ENCODE results near the gene REC8. TPM values are rescaled to one million over a fixed set of nuclear protein-coding genes. Genes with fewer than 3 reads are reported as not detected.

REC8 gene
- total RNA-seq, 2 experiments from 2014 or later: 55.1 to 60.7 TPM

GRCh38 chr14:24144451-24144850 is 27.4 kb upstream of the REC8 start:
- Mint-ChIP-seq H3K36me3 (peaks cover 41% of the 10 kb centered on the region), H3K27ac (peak overlapping the region; percentile 44), H3K4me3 (peak overlapping the region; percentile 56), H3K9me3 (no peaks in the 10 kb centered on the region), H3K4me1 (peaks cover 51% of the 10 kb centered on the region), H3K27me3 (no peaks in the 10 kb centered on the region)
- POLR2A ChIA-PET: interaction anchor here (1.0 to 14.1 kb wide), 4 partner anchors 8 to 21 kb away, joined by 4 to 347 read pairs (median 18); partner anchors contain the start of genes IRF9 and PSME1
- no peak for ATAC-seq (ENCODE audit: low read depth)
- no peak for DNase-seq

- H3K36me3 Mint-ChIP-seq: peaks cover 40% of the 10 kb centered on the region
- ATAC-seq (ENCODE audit: low read depth) (no peak), DNase-seq (no peak)
- H3K4me1 Mint-ChIP-seq: peaks cover 53% of the 10 kb centered on the region
- H3K27ac Mint-ChIP-seq: peak overlapping the region; percentile 96
- peak overlapping the region; percentile 94 for H3K4me3 Mint-ChIP-seq
- no peaks in the 10 kb centered on the region for H3K9me3 Mint-ChIP-seq
- H3K27me3 Mint-ChIP-seq: no peaks in the 10 kb centered on the region
- POLR2A ChIA-PET: interaction anchor here (2.3 to 14.1 kb wide), 10 partner anchors 8 to 97 kb away, joined by 9 to 347 read pairs (median 21); partner anchors contain the start of genes DCAF11, IRF9, NRL and PCK2
Observed at GRCh38 chr14:24145219-24145618, 26.7 kb upstream of the REC8 start.

GRCh38 chr14:24145690-24146452 is 26.0 kb upstream of the REC8 start:
- Mint-ChIP-seq H3K9me3 (no peaks in the 10 kb centered on the region), H3K27ac (peak overlapping the region; percentile 96), H3K36me3 (peaks cover 40% of the 10 kb centered on the region), H3K4me3 (peak overlapping the region; percentile 94), H3K4me1 (peaks cover 56% of the 10 kb centered on the region), H3K27me3 (no peaks in the 10 kb centered on the region)
- POLR2A ChIA-PET: interaction anchor here (0.5 to 14.1 kb wide), 16 partner anchors 9 to 284 kb away, joined by 3 to 347 read pairs (median 10); partner anchors contain the start of genes CBLN3, CHMP4A, DCAF11 and IRF9
- ATAC-seq (ENCODE audit: low read depth): no peak
- no peak for DNase-seq

GRCh38 chr14:24146453-24146977 is 25.4 kb upstream of the REC8 start, which contains the start of gene PSME2:
Gene PSME2, minus strand, starts transcription at chr14:24146610. Its CDS starts 29 bp downstream, at chr14:24146581.
- H3K36me3 Mint-ChIP-seq: peaks cover 42% of the 10 kb centered on the region
- ATAC-seq (ENCODE audit: low read depth) (peak; percentile 69), DNase-seq (peak; percentile 90)
- no peaks in the 10 kb centered on the region for H3K27me3 Mint-ChIP-seq
- no peaks in the 10 kb centered on the region for H3K9me3 Mint-ChIP-seq
- peak within 1 kb of the TSS; percentile 96 for H3K27ac Mint-ChIP-seq
- peak within 1 kb of the TSS; percentile 94 for H3K4me3 Mint-ChIP-seq
- POLR2A ChIA-PET: interaction anchor here (0.8 to 14.1 kb wide), 21 partner anchors 10 to 283 kb away, joined by 3 to 347 read pairs (median 10); partner anchors contain the start of genes CBLN3, CHMP4A, DCAF11 and IPO4
- H3K4me1 Mint-ChIP-seq: peaks cover 56% of the 10 kb centered on the region

GRCh38 chr14:24146978-24147760 is 24.7 kb upstream of the REC8 start, which contains the start of gene RNF31:
Gene RNF31, plus strand, starts transcription at chr14:24147498. Its CDS starts 201 bp downstream, at chr14:24147699.
- Mint-ChIP-seq H3K9me3 (no peaks in the 10 kb centered on the region), H3K4me1 (peaks cover 54% of the 10 kb centered on the region), H3K27ac (peak within 1 kb of the TSS; percentile 96), H3K36me3 (peaks cover 44% of the 10 kb centered on the region), H3K27me3 (no peaks in the 10 kb centered on the region), H3K4me3 (peak within 1 kb of the TSS; percentile 94)
- ATAC-seq (ENCODE audit: low read depth): peak; percentile 82
- peak; percentile 95 for DNase-seq
- POLR2A ChIA-PET: interaction anchor here (0.8 to 14.1 kb wide), 24 partner anchors 9 to 283 kb away, joined by 3 to 347 read pairs (median 8); partner anchors contain the start of genes CBLN3, CHMP4A, DCAF11 and IPO4

- Mint-ChIP-seq H3K36me3 (peaks cover 44% of the 10 kb centered on the region), H3K4me1 (peaks cover 51% of the 10 kb centered on the region), H3K9me3 (no peaks in the 10 kb centered on the region), H3K27ac (peak overlapping the region; percentile 91), H3K4me3 (peak overlapping the region; percentile 94), H3K27me3 (no peaks in the 10 kb centered on the region)
- no peak for ATAC-seq (ENCODE audit: low read depth)
- no peak for DNase-seq
- POLR2A ChIA-PET: interaction anchor here (0.9 to 14.1 kb wide), 15 partner anchors 9 to 123 kb away, joined by 3 to 347 read pairs (median 11); partner anchors contain the start of genes DCAF11, IPO4, IRF9 and MDP1
Observed at GRCh38 chr14:24147761-24148428, 24.0 kb upstream of the REC8 start.

- Mint-ChIP-seq H3K4me1 (peaks cover 37% of the 10 kb centered on the region), H3K27me3 (no peaks in the 10 kb centered on the region), H3K4me3 (peak overlapping the region; percentile 94), H3K9me3 (no peaks in the 10 kb centered on the region), H3K36me3 (peaks cover 36% of the 10 kb centered on the region), H3K27ac (peak overlapping the region; percentile 91)
- DNase-seq (no peak), ATAC-seq (ENCODE audit: low read depth) (no peak)
- POLR2A ChIA-PET: interaction anchor here (0.6 to 14.1 kb wide), 8 partner anchors 9 to 54 kb away, joined by 3 to 347 read pairs (median 24); partner anchors contain the start of genes DCAF11, EMC9, IRF9 and NRL
Observed at GRCh38 chr14:24149302-24149969, 22.4 kb upstream of the REC8 start.

GRCh38 chr14:24150061-24150460 is 21.8 kb upstream of the REC8 start:
- ATAC-seq (ENCODE audit: low read depth) (no peak), DNase-seq (no peak)
- H3K4me3 Mint-ChIP-seq: no peak overlapping the region
- H3K36me3 Mint-ChIP-seq: peaks cover 39% of the 10 kb centered on the region
- no peaks in the 10 kb centered on the region for H3K27me3 Mint-ChIP-seq
- H3K4me1 Mint-ChIP-seq: peaks cover 37% of the 10 kb centered on the region
- POLR2A ChIA-PET: interaction anchor here (0.6 to 14.1 kb wide), 5 partner anchors 9 to 36 kb away, joined by 3 to 347 read pairs (median 6); partner anchors contain the start of genes DCAF11, EMC9, IRF9 and NRL
- no peak overlapping the region for H3K27ac Mint-ChIP-seq
- no peaks in the 10 kb centered on the region for H3K9me3 Mint-ChIP-seq

GRCh38 chr14:24150567-24150966 is 21.3 kb upstream of the REC8 start:
- Mint-ChIP-seq H3K36me3 (peaks cover 38% of the 10 kb centered on the region), H3K27me3 (no peaks in the 10 kb centered on the region), H3K4me3 (no peak overlapping the region), H3K4me1 (peaks cover 32% of the 10 kb centered on the region), H3K27ac (peak overlapping the region; percentile 75), H3K9me3 (no peaks in the 10 kb centered on the region)
- DNase-seq: no peak
- POLR2A ChIA-PET: interaction anchor here (0.7 to 14.1 kb wide), 5 partner anchors 10 to 227 kb away, joined by 3 to 347 read pairs (median 6); partner anchors contain the start of genes DCAF11, EMC9, IRF9 and NRL
- no peak for ATAC-seq (ENCODE audit: low read depth)

GRCh38 chr14:24150993-24151392 is 20.9 kb upstream of the REC8 start:
- no peaks in the 10 kb centered on the region for H3K27me3 Mint-ChIP-seq
- DNase-seq (no peak), ATAC-seq (ENCODE audit: low read depth) (no peak)
- no peak overlapping the region for H3K4me3 Mint-ChIP-seq
- H3K27ac Mint-ChIP-seq: no peak overlapping the region
- POLR2A ChIA-PET: interaction anchor here (0.7 to 14.1 kb wide), 7 partner anchors 10 to 279 kb away, joined by 3 to 347 read pairs (median 3); partner anchors contain the start of genes CBLN3, DCAF11, EMC9 and IRF9
- H3K9me3 Mint-ChIP-seq: no peaks in the 10 kb centered on the region
- H3K4me1 Mint-ChIP-seq: peaks cover 29% of the 10 kb centered on the region
- peaks cover 41% of the 10 kb centered on the region for H3K36me3 Mint-ChIP-seq

- peaks cover 41% of the 10 kb centered on the region for H3K36me3 Mint-ChIP-seq
- peak overlapping the region; percentile 56 for H3K27ac Mint-ChIP-seq
Observed at GRCh38 chr14:24151404-24152080, 20.3 kb upstream of the REC8 start.

More at GRCh38 chr14:24151404-24152080, 20.3 kb upstream of the REC8 start:
- ATAC-seq (ENCODE audit: low read depth) (no peak), DNase-seq (no peak)
- no peak overlapping the region for H3K4me3 Mint-ChIP-seq
- POLR2A ChIA-PET: interaction anchor here (0.8 to 14.1 kb wide), 6 partner anchors 10 to 278 kb away, joined by 3 to 347 read pairs (median 3); partner anchors contain the start of genes CBLN3, DCAF11, EMC9 and IRF9
- H3K27me3 Mint-ChIP-seq: no peaks in the 10 kb centered on the region
- peaks cover 29% of the 10 kb centered on the region for H3K4me1 Mint-ChIP-seq
- no peaks in the 10 kb centered on the region for H3K9me3 Mint-ChIP-seq

Data from activated naive CD8-positive, alpha-beta T cell treated with anti-CD3 and anti-CD28 coated beads, Interleukin-2, amount 10 ng/mL, durations not matched to agents 7 days and 5 days (primary cell).